Mesothelial cell of epicardium (in vitro differentiated cells): ENCODE measurements around the gene USP47. TPM values are rescaled to one million over a fixed set of nuclear protein-coding genes. Genes with fewer than 3 reads are reported as not detected.
A peak's percentile ranks its signal among the peaks of the same experiment; 100 is the strongest.

Source experiments
- DNase-seq, 2 experiments: peaks; one replicate each; pipeline ENCODE4 v3.0.0; 2021; ENCODE audit warnings: low spot score in 2 of 2; ENCODE audit not compliant: unreplicated experiment in 2 of 2
- H3K27ac Mint-ChIP-seq: 2 replicates; pipeline ENCODE4 v1.8.0; 2021; ENCODE audit warnings: mixed read lengths
- H3K27me3 Mint-ChIP-seq: 2 replicates; pipeline ENCODE4 v1.8.0; 2021; ENCODE audit warnings: low read depth, mixed read lengths
- H3K36me3 Mint-ChIP-seq: 2 replicates; pipeline ENCODE4 v1.8.0; 2021; ENCODE audit warnings: mixed read lengths
- H3K4me1 Mint-ChIP-seq: 2 replicates; pipeline ENCODE4 v1.8.0; 2021; ENCODE audit warnings: mixed read lengths
- H3K4me3 Mint-ChIP-seq: 2 replicates; pipeline ENCODE4 v1.8.0; 2021; ENCODE audit warnings: mild to moderate bottlenecking, moderate library complexity, mixed read lengths
- H3K9me3 Mint-ChIP-seq: 2 replicates; pipeline ENCODE4 v1.8.0; 2021; ENCODE audit warnings: mixed read lengths
- total RNA-seq: library from RNA; stranded (reverse); gene quantifications from 3 replicates; pipeline ENCODE4 v1.2.1, GENCODE V29; 2021
- TF ChIP-seq, protein P1 (sequence below): fragments of 200-600 bp; sonication (generic); IDR thresholded peaks from one replicate; pipeline ENCODE4 v1.5.0; 2021; ENCODE audit warnings: antibody characterized with exemption; ENCODE audit not compliant: unreplicated experiment

The USP47 gene
- total RNA-seq, 1 donor from 2014 or later: 68.1 TPM

DNA sequence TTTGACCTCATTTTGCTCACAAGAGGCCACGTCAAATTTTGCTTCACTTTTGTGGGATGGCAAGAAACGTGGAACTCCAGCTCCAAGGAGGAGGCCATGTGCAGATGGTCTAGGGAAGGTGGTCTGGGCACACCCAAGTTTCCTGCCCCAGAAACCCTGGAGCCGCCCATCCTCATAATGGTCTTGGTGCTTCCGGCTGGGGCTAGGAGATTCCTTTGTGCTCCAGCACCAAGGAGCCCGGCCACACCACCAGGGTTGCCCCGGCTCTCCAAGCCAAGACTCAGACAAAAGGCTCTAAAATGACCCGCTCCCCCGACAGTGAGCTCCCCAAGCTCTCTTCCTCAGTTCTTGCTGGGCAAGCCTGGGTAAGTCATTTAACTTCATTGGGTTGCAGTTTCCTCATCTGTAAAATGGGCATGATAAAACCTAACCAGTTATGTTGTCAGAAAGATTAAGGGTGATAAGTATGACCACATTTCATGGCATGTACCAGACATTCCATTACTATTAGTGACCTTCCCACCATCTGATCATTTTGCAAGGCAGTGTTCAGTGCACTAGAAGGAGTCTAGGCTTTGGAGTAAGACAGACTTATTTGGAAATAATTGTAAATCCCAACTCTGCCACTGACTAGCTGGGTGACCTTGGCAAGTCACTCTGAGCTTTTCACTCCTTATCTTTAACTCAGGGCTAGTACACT is 143.4 kb downstream of the USP47 start:
- TF ChIP-seq, protein P1, sequence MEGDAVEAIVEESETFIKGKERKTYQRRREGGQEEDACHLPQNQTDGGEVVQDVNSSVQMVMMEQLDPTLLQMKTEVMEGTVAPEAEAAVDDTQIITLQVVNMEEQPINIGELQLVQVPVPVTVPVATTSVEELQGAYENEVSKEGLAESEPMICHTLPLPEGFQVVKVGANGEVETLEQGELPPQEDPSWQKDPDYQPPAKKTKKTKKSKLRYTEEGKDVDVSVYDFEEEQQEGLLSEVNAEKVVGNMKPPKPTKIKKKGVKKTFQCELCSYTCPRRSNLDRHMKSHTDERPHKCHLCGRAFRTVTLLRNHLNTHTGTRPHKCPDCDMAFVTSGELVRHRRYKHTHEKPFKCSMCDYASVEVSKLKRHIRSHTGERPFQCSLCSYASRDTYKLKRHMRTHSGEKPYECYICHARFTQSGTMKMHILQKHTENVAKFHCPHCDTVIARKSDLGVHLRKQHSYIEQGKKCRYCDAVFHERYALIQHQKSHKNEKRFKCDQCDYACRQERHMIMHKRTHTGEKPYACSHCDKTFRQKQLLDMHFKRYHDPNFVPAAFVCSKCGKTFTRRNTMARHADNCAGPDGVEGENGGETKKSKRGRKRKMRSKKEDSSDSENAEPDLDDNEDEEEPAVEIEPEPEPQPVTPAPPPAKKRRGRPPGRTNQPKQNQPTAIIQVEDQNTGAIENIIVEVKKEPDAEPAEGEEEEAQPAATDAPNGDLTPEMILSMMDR: no peak
- H3K4me3 Mint-ChIP-seq: no peak overlapping the region
- no peak for DNase-seq
- no peak overlapping the region for H3K27ac Mint-ChIP-seq
- peaks cover 9% of the 10 kb centered on the region for H3K4me1 Mint-ChIP-seq
- H3K36me3 Mint-ChIP-seq: no peaks in the 10 kb centered on the region
- H3K27me3 Mint-ChIP-seq: no peaks in the 10 kb centered on the region
- no peaks in the 10 kb centered on the region for H3K9me3 Mint-ChIP-seq

DNA sequence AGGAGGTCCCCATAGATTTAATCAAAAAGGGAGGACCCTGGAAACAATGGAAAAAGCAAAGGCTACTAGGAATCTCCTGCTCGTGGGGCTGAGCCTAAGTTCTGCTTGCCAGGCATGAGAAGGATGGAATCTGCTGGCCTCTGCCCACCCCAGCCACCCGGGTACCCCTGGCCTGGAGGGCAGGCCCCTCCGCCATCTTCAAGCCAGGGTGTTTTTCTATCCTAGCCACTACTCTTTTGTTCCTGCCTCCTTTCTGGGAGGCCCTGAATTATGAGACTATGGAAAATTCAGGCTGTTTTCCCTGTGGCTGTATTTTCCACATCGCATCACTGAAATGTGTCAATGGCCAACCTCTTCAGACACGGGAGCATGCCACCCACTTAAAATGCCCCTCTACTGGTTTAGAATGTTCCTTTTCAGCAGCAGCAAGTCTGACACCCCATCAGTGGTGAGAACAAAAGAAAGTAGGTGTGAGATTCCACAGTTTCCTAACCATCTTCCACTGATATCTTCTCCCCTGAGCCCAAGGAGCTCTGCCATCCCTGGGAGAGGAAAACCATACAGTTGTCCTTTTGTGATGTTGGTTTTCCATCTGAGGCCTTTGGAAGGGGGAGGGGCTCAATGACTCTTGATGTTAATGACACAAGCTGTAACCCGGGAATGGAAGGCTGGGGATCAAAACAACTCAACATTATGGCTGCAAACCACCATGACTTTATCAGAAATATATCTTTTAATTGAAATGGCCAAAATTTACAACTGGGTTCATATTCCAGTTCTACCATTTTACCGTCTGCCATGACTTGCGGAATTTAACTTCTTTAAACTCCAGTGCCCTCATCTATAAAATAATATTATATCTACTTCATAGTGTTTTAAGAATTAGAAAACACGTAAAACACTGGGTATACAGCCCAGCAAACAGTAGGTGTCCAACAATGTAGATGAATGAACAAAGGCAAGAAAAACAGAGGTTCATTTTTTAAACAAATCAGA is 144.5 kb downstream of the USP47 start:
- peaks cover 11% of the 10 kb centered on the region for H3K4me1 Mint-ChIP-seq
- H3K27me3 Mint-ChIP-seq: no peaks in the 10 kb centered on the region
- TF ChIP-seq, protein P1: no peak
- no peak for DNase-seq
- no peak overlapping the region for H3K27ac Mint-ChIP-seq
- no peaks in the 10 kb centered on the region for H3K9me3 Mint-ChIP-seq
- no peak overlapping the region for H3K4me3 Mint-ChIP-seq
- no peaks in the 10 kb centered on the region for H3K36me3 Mint-ChIP-seq

DNA sequence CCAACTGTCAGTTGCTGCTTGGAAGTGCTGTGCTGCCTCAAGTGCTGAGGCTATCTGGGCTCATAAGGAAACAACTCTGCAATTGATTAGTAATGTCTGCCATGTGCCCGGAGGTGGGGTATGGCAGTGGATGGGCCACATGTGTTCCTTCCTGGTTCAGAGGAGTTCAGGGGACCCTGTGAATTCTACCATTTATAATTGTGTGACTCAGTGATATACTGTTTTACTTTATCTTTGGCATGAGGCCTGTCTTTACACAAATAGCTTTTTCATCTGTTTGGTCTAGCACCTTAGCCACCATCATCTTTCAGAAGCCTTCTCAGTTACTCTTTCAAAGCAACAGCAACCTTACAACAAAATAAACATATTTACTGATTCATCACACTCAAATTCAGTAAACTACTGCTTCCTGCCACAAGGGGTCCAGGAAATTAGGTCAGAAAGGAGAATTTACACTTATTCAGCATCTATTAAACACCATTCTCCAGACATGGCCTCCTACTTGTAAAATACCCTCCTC is 145.8 kb downstream of the USP47 start:
- H3K36me3 Mint-ChIP-seq: peaks cover 1% of the 10 kb centered on the region
- H3K4me3 Mint-ChIP-seq: no peak overlapping the region
- no peaks in the 10 kb centered on the region for H3K9me3 Mint-ChIP-seq
- H3K27me3 Mint-ChIP-seq: no peaks in the 10 kb centered on the region
- H3K4me1 Mint-ChIP-seq: peaks cover 14% of the 10 kb centered on the region
- no peak overlapping the region for H3K27ac Mint-ChIP-seq
- TF ChIP-seq, protein P1: peak; percentile 81
- DNase-seq: no peak

DNA sequence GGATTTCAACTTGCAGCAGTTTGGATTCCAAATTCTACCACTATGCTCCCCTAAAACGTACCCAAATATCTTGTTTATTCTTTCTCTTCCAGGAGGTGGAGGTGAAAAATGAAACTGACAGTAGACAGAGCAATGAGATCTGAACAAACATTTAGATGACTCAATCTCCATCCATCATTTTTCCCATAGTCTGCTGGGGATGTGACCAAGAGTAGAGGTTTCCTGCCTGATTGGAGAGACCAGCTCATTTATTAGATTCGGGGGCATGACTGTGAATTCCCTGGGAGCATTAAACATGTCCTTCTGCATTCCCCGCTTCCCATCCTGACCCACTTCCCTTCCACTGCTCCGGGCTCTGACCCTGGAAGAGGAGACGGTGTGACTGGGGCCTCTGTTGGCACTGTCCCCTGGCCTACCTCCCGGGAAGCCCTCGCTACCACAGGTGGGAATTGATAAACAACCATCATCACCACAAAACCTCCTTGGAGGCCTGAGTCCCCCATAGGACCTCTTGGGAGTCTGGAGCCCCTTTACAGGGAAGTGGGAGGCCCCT is 146.4 kb downstream of the USP47 start:
- H3K27ac Mint-ChIP-seq: no peak overlapping the region
- H3K9me3 Mint-ChIP-seq: no peaks in the 10 kb centered on the region
- H3K27me3 Mint-ChIP-seq: no peaks in the 10 kb centered on the region
- peaks cover 14% of the 10 kb centered on the region for H3K4me1 Mint-ChIP-seq
- TF ChIP-seq, protein P1: no peak
- DNase-seq: no peak
- H3K36me3 Mint-ChIP-seq: peaks cover 1% of the 10 kb centered on the region
- H3K4me3 Mint-ChIP-seq: no peak overlapping the region

DNA sequence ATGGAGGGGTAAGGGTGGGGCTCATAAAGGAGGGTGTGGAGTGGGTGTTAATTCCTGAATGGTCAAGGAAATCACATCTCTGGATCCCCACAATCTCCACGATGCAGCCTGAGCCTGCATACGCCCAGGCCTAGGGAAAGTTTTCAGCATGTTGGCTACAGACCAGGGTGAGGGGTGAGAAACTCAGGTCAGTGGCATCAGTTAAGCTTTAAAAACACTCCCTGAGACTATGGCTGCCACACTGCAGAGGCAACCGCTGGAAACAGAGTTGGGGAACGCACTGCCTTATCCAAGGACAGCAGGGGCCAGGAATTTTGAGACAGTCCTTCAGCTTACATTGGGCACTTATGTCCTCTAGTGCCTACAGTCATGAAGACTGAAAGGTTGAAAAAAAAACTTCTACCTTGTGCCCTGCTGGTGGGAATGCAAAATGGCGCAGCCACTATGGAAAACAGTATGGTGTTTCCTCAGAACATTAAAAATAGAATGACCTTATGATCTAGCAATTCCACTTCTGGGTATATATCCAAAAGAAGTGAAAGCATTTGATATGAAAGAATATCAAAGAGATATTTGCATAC is 147.0 kb downstream of the USP47 start:
- no peak for DNase-seq
- Mint-ChIP-seq H3K27me3 (no peaks in the 10 kb centered on the region), H3K27ac (no peak overlapping the region), H3K9me3 (no peaks in the 10 kb centered on the region), H3K4me3 (no peak overlapping the region), H3K36me3 (peaks cover 1% of the 10 kb centered on the region), H3K4me1 (peaks cover 17% of the 10 kb centered on the region)
- TF ChIP-seq, protein P1: peak; percentile 53
